HG02642 (cell line): ENCODE measurements around the gene ZBTB16.

ENCODE experiments used
- ATAC-seq: cut with Tn5 transposase; IDR thresholded peaks from one replicate; pipeline ENCODE4 v1.9.1; 2021; ENCODE audit warnings: mild to moderate bottlenecking; ENCODE audit not compliant: unreplicated experiment, poor library complexity

The ZBTB16 gene

DNA sequence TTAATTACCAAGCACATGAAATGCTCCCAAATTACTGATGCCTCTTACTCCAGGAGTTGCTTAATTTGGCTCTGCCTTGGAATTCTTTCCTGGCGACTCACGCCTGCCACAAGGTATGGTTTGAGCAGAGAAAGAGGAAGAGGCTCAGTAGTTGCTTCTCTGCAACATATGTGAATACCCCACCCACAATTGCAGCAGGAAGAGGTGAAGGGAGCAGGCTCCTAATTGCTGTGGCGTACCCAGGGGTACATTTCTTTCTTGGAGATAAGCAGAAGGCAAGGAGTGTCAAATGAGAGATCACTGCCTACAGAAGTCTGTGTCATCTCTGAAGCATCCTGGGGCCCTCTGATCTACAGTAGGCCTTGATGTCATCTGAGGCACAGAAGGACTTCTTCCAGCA is 226.1 kb downstream of the ZBTB16 start:
- no peak for ATAC-seq

- no peak for ATAC-seq
Observed at GRCh38 chr11:114286229-114286628, 226.7 kb downstream of the ZBTB16 start.

- ATAC-seq: no peak
Observed at GRCh38 chr11:114287154-114287553, 227.6 kb downstream of the ZBTB16 start.

- no peak for ATAC-seq
Observed at GRCh38 chr11:114288136-114288535, 228.6 kb downstream of the ZBTB16 start.

DNA sequence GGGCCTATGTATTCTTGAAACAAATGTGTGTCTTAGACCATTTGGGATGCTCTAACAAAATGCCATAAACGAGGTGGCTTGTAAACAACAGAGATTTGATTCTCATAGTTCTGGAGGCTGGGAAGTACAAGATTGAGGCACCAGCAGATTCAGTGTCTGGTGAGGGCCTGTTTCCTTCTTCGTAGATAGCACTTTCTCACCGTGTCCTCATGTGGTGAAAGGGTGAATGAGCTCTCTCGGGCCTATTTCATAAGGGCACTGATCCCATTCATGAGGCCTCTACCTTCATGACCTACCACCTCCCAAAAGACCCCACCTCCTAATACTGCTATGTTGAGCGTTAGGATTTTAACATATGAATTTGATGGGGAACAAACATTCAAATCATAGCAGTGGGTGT is 230.3 kb downstream of the ZBTB16 start:
- ATAC-seq: no peak

GRCh38 chr11:114290503-114291235 is 231.2 kb downstream of the ZBTB16 start:
- ATAC-seq: no peak

GRCh38 chr11:114291381-114291780 is 231.9 kb downstream of the ZBTB16 start:
- no peak for ATAC-seq

DNA sequence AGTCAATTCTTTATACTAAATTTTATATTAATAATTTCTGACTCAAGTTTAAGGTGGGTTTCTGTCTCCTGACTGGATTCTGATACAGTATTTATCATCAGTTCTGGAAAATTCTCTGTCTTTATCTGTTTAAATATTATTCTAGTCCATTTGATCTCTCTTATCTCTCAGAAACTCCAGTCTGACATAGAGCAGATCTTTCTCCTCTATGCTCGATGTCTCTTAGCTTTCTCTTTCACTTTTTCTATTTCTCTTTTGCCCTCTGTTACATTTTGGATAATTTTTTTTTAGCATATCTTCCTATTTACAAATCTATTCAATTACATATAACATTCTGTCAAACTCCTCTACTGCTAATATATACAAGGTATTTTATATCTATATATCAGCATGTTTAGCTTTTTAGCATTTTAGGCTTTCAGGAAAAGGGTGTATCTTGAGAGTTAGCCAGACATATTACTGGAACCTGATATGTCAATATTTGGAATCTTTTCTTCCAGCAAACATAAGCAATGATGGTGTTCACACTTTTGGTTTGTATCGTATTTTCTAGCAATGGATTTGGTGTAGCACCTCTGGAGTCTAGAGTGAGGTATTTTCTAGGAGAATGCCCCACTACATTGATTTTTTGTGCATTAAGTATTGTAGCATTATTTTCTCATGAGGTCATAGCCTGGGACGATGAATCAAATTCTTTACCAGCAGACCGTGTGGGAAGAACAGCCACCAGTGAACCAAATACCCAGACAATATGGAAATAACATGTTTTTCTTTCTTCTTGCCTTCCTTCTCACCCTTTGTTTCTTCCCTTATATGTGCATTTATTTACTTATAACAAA is 232.6 kb downstream of the ZBTB16 start:
- ATAC-seq: no peak

GRCh38 chr11:114293201-114293711 is 233.7 kb downstream of the ZBTB16 start:
- no peak for ATAC-seq

DNA sequence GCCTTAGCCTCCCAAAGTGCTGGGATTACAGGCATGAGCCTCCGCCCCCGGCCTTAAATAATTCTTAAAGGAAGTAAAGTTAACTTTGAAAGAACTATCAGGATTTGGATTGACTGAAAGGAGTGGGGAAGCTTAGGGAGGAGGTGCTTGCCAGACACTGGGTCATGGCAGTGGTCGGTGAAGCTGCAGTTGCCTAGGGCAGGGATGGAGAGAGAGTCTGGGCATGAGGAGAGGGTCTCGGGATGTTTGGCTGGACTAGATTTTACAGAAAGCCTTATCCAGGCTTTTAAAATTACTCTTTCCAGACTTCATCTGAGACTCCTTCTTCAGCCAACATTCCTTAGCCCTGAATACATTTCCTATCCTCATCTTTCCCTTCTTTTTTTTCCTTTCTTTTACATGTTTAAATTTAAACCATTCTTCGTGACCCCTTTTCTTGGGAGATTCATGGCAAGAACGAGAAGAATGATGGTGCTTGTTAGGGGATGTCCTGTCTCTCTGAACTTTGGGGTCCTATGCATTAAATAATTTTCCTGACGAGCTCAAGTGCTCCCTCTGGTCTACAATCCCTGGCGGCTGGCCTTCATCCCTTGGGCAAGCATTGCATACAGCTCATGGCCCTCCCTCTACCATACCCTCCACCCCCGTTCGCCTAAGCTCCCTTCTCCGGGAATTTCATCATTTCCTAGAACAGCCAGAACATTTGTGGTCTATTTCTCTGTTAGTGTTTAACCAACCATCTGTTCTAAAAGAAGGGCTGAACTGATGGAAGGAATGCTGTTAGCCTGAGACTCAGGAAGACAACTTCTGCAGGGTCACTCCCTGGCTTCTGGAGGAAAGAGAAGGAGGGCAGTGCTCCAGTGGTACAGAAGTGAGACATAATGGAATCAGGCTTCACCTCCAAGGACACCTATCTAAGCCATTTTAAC is 236.4 kb downstream of the ZBTB16 start, which contains the start of gene NNMT:
Gene NNMT, plus strand, starts transcription at position 724 of the 929 bp plus-strand sequence. Its CDS starts 158 bp downstream, at position 882.
- ATAC-seq: no peak

GRCh38 chr11:114296605-114297372 is 237.3 kb downstream of the ZBTB16 start:
- ATAC-seq: no peak

- no peak for ATAC-seq
Observed at GRCh38 chr11:114297806-114298709, 238.5 kb downstream of the ZBTB16 start.

DNA sequence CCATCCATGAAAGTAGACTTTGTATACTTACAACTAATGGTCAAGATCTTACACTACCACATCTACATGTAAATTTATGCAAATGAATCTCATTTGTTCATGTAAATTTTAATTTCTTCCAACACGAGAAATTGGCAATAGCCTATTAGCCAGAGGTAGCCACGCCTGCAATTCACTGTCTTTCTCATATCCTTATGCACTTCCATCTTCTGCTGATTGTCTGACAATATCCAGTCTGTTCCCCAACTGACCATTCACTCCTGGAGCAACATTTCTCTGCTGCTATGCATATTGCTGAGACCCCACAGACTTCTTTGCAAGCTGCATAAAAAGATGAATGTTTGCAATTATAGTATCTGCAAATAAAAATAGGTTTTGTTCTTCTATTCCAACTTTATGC is 239.2 kb downstream of the ZBTB16 start:
- ATAC-seq: no peak
